Measurements from ENCODE around the gene AQP2.

Gene AQP2

GRCh38 chr12:49970658-49971057 is 20.1 kb downstream of the AQP2 start:
- no peak overlapping the region for H3K27ac ChIP-seq
- no peak for TF ChIP-seq CTCF (conservative IDR thresholded peaks at IDR 0.05)

- TF ChIP-seq CTCF (conservative IDR thresholded peaks at IDR 0.05): no peak
- no peak overlapping the region for H3K27ac ChIP-seq
These were observed 20.6 kb downstream of the AQP2 start for GRCh38 chr12:49971141-49971540.

DNA sequence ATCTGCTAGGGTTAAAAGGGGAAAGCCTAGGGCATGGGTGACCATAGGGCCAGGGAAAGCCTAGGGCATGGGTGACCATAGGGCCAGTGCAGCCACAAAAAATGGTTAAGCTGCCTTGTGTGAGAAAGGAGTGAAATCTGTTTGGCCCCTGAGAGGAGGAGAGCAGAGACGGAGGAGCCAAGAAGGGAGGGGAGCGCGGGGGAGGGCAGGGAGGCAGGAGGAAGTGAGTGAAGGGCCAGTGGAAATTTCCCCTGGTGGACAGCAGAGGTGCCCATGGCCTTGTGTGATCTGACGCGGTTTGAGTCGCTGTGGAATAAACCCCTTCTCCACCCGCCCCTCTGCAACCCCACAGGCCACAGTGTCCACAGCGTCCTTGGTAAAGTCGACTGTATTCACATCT is 21.6 kb downstream of the AQP2 start:
- TF ChIP-seq CTCF (conservative IDR thresholded peaks at IDR 0.05): no peak
- no peak overlapping the region for H3K27ac ChIP-seq

GRCh38 chr12:49972641-49973360 is 22.3 kb downstream of the AQP2 start, which contains the start of gene AQP6:
Gene AQP6, plus strand, starts transcription at chr12:49972947. Its CDS starts 227 bp downstream, at chr12:49973174.
- no peak for TF ChIP-seq CTCF (conservative IDR thresholded peaks at IDR 0.05)
- no peak within 1 kb of the TSS for H3K27ac ChIP-seq

DNA sequence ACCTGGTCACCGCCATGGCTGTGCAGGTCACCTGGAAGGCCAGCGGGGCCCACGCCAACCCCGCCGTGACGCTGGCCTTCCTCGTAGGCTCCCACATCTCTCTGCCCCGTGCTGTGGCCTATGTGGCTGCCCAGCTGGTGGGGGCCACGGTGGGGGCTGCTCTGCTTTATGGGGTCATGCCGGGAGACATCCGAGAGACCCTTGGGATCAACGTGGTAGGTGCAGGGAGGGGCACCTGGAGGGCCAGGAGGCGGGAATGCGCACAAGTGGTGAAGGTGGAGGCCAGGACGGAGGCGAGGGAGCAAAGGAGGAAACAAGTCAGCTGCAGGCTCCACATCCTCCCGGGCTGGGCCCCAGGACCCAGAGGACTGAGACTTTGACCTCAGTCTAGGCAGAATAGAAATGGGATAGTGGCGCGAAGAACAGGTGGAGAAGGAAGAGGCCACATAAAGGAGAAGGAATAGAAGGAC is 22.9 kb downstream of the AQP2 start:
- H3K27ac ChIP-seq: no peak overlapping the region
- no peak for TF ChIP-seq CTCF (conservative IDR thresholded peaks at IDR 0.05)

DNA sequence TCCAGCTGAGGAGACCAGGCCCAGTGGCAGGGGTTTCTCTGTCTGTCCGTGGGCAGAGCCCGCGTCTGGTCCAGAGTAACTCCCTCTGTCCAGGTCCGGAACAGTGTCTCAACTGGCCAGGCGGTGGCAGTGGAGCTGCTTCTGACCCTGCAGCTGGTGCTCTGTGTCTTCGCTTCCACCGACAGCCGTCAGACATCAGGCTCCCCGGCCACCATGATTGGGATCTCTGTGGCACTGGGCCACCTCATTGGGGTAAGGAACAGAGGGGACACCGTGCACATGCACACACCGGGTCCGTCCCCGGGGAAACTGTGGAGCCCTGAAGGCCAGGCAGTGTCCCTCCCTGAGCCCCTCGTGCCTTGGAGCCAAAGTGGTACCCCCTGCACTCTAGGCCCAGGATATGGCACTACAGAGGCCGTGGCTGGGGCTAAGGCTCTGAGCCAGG is 23.7 kb downstream of the AQP2 start:
- peak; percentile 88 for TF ChIP-seq CTCF (conservative IDR thresholded peaks at IDR 0.05)
- H3K27ac ChIP-seq: no peak overlapping the region

- TF ChIP-seq CTCF (conservative IDR thresholded peaks at IDR 0.05): no peak
- H3K27ac ChIP-seq: no peak overlapping the region
These were observed 24.3 kb downstream of the AQP2 start for GRCh38 chr12:49974677-49975317.

All from VCaP (cell line).